ENCODE results near the gene TUBB8B.
"Not testable (repeated sequence)": the region's sequence is repeated elsewhere in the genome, so short reads cannot be mapped to it uniquely, and the experiment has no call there.

The TUBB8B gene

DNA sequence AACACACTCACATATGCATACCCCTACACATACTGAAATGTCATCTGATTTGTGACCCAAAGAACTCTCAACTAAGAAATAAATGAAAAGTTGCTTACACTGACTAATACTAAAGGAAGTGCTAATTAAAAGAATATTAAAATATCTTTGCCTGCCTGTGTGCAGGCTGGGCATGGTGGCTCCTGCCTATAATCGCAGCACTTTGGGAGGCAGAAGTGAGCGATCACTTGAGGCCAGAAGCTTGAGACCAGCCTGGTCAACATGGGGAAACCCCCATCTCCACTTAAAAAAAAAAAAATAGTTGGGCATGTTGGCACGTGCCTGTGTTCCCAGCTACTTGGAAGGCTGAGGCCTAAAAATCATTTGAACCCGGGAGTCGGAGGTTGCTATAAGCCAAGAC lies 14.9 kb upstream of the TUBB8B start:
- DNase-seq (ENCODE audit: low spot score); H3K27ac ChIP-seq; POLR2A ChIA-PET (ENCODE audit: low non-redundant PET); CTCF ChIA-PET: not testable (repeated sequence)

DNA sequence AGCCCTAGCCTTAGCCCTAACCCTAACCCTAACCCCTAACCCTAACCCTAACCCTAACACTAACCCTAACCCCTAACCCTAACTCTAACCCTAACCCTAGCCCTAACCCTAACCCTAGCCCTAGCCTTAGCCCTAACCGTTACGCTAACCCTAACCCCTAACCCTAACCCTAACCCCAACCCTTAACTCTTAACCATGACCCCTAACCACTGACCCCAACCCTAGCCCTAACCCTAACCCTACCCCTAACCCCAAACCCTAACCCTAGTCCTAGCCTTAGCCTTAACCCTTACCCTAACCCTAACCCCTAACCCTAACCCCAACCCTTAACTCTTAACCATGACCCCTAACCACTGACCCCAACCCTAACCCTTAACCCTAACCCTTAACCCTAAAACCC lies 14.2 kb upstream of the TUBB8B start:
- H3K27ac ChIP-seq; DNase-seq (ENCODE audit: low spot score); CTCF ChIA-PET; POLR2A ChIA-PET (ENCODE audit: low non-redundant PET): not testable (repeated sequence)

DNA sequence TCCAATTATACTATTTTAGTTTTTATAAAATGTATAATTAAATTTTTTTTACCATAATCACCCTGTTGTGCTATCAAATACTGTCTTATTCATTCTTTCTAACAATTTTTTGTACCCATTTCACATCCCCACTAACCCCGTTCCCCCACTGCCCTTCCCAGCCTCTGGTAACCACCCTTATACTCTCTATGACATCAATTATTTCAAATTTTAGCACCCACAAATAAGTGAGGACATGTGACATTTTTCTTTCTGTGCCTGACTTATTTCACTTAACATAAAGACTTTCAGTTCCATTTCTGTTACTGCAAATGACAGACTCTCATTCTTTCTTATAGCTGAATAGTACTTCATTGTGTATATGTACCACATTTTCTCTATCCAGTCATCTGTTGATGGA lies 5.0 kb upstream of the TUBB8B start:
- DNase-seq (ENCODE audit: low spot score); H3K27ac ChIP-seq; POLR2A ChIA-PET (ENCODE audit: low non-redundant PET); CTCF ChIA-PET: not testable (repeated sequence)

DNA sequence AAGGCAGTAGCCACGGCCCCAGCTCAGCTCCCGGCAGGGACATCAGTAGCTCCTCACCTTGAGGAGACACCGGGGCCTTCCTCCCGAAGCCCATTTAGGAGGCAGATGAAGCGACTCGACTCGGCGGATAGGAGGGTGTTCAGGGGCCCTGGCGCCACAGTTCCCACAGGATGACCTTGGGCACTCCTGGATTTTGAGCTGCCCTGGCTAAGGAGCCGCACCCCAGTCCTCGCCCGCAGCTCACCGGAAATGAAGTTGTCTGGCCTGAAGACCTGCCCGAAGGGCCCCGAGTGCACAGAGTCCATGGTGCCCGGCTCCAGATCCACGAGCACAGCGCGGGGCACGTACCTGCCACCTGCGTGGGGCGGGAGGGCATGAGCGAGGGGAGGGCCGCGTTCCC lies 719 bp downstream of the TUBB8B start:
- DNase-seq (ENCODE audit: low spot score); POLR2A ChIA-PET (ENCODE audit: low non-redundant PET); CTCF ChIA-PET; H3K27ac ChIP-seq: not testable (repeated sequence)

DNA sequence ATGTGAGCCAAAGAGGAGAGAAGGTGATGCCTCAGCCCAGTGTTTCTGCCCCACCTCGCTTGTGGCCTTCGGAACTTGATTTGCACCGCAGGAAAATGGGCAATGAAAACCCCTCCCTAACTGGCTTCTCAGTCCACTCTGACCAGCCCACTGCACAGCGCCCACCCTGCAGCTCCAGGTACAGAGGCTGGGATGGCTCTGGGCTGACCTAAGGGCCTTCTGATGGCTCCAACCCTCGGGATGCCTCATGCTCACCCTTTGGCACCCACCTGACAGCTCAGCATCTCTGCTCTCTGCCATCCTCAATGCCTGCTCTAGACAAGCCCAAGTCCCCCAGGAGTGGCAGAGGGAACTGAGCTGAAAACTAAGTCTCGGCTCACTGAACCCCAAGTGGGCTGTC lies 36.2 kb downstream of the TUBB8B start:
- CTCF ChIA-PET; POLR2A ChIA-PET (ENCODE audit: low non-redundant PET); DNase-seq (ENCODE audit: low spot score); H3K27ac ChIP-seq: not testable (repeated sequence)

DNA sequence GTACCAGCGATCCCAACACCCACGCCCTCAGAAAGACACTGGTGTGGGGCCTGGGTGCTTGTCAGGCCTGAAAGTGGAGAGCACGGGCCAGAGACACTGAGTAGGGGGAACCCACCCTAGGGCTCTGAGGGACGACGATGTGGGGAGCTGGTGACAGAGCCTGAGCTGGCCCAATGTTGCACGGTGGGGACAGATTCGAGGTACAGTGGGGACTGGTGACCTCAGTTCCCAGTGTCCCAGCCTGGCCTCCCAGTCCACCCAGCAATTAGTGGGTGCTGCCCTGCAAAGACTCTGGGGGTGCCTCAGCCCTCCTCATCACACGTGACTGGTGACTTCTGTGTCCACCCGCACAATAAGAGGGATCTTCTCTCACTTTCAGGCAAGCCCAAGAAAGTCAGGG lies 36.6 kb downstream of the TUBB8B start:
- DNase-seq (ENCODE audit: low spot score); H3K27ac ChIP-seq; CTCF ChIA-PET; POLR2A ChIA-PET (ENCODE audit: low non-redundant PET): not testable (repeated sequence)

DNA sequence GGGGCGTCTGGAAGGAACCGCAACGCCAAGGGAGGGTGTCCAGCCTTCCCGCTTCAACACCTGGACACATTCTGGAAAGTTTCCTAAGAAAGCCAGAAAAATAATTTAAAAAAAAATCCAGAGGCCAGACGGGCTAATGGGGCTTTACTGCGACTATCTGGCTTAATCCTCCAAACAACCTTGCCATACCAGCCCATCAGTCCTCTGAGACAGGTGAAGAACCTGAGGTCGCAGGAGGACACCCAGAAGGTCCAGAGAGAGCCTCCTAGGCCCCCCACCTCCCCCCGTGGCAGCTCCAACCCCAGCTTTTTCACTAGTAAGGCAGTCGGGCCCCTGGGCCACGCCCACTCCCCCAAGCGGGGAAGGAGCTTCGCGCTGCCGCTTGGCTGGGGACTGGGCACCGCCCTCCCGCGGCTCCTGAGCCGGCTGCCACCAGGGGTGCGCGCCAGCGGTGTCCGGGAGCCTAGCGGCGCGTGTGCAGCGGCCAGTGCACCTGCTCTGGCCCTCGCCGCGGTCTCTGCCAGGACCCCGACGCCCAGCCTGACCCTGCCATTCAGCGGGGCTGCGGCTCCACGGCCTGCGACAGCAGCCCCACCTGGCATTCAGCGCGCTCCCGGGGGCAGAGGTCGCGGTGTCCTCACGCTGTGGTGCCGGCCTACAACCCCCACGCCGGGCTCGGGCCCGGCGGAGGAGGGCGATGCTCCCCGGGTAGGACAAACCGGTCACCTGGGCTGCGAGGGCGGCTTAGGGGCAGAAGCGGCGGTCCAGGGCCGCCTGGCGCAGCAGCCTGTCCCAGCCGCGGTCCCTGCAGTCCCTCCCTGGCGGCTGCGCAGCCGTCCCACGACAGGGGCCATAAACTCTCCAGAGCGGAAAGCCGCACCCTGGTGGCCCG lies 37.8 kb downstream of the TUBB8B start:
- not testable (repeated sequence) for H3K27ac ChIP-seq

DNA sequence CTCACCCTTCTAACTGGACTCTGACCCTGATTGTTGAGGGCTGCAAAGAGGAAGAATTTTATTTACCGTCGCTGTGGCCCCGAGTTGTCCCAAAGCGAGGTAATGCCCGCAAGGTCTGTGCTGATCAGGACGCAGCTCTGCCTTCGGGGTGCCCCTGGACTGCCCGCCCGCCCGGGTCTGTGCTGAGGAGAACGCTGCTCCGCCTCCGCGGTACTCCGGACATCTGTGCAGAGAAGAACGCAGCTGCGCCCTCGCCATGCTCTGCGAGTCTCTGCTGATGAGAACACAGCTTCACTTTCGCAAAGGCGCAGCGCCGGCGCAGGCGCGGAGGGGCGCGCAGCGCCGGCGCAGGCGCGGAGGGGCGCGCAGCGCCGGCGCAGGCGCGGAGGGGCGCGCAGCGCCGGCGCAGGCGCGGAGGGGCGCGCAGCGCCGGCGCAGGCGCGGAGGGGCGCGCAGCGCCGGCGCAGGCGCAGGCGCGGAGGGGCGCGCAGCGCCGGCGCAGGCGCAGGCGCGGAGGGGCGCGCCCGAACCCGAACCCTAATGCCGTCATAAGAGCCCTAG lies 38.7 kb downstream of the TUBB8B start:
- CTCF ChIA-PET; DNase-seq (ENCODE audit: low spot score); POLR2A ChIA-PET (ENCODE audit: low non-redundant PET); H3K27ac ChIP-seq: not testable (repeated sequence)

More for the DNA sequence above, 37.8 kb downstream of the TUBB8B start:
- CTCF ChIA-PET; DNase-seq (ENCODE audit: low spot score); POLR2A ChIA-PET (ENCODE audit: low non-redundant PET): not testable (repeated sequence)

DNA sequence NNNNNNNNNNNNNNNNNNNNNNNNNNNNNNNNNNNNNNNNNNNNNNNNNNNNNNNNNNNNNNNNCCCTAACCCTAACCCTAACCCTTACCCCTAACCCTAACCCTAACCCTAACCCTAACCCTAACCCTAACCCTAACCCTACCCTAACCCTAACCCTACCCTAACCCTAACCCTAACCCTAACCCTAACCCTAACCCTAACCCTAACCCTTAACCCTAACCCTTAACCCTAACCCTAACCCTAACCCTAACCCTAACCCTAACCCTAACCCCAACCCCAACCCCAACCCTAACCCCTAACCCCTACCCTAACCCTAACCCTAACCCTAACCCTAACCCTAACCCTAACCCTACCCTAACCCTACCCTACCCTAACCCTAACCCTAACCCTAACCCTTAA lies 39.5 kb downstream of the TUBB8B start:
- H3K27ac ChIP-seq; DNase-seq (ENCODE audit: low spot score); CTCF ChIA-PET; POLR2A ChIA-PET (ENCODE audit: low non-redundant PET): not testable (repeated sequence)
